HCT116 (cell line): ENCODE data around the gene C1QBP.

Source experiments
- CTCF ChIP-seq, 3 experiments: fragments of 200-600 bp in 1 of 3; sonication (generic) in 1 of 3; IDR thresholded peaks in 2 of 3; conservative IDR thresholded peaks in 1 of 3; 2 replicates each; pipeline ENCODE4 v1.5.1; 2012 to 2017; ENCODE audit warnings: low read depth in 2 of 3, low read length in 2 of 3, antibody characterized with exemption in 1 of 3, borderline replicate concordance in 1 of 3, control low read depth in 1 of 3, mild to moderate bottlenecking in 1 of 3, mixed read lengths in 1 of 3, mixed run types in 1 of 3, moderate library complexity in 1 of 3; ENCODE audit not compliant: insufficient read depth in 1 of 3
- EGR1 ChIP-seq: IDR thresholded peaks from 2 replicates; pipeline ENCODE4 v1.6.1; 2012; ENCODE audit warnings: low read depth
- EZH2phosphoT487 ChIP-seq: fragments of 200-600 bp; IDR thresholded peaks from 2 replicates; pipeline ENCODE4 v1.6.1; 2018; ENCODE audit warnings: antibody characterized with exemption, borderline replicate concordance
- MAX ChIP-seq: IDR thresholded peaks from 2 replicates; pipeline ENCODE4 v1.6.1; 2012
- POLR2A ChIP-seq: IDR thresholded peaks from 2 replicates; pipeline ENCODE4 v1.7.0; 2011; ENCODE audit warnings: borderline replicate concordance; ENCODE audit not compliant: insufficient read depth, insufficient read length; ENCODE audit errors: extremely low read depth
- POLR2AphosphoS5 ChIP-seq: IDR thresholded peaks from 2 replicates; pipeline ENCODE4 v1.6.1; 2011; ENCODE audit warnings: mild to moderate bottlenecking, low read depth, low read length, moderate library complexity
- REST ChIP-seq: IDR thresholded peaks from 2 replicates; pipeline ENCODE4 v1.6.1; 2012; ENCODE audit warnings: low read depth
- SIN3A ChIP-seq: IDR thresholded peaks from 2 replicates; pipeline ENCODE4 v1.6.1; 2012; ENCODE audit warnings: low read depth
- TCF7L2 ChIP-seq: IDR thresholded peaks from 2 replicates; pipeline ENCODE4 v1.7.0; 2011; ENCODE audit warnings: borderline replicate concordance, inconsistent platforms; ENCODE audit not compliant: insufficient read depth, insufficient read length; ENCODE audit errors: extremely low read depth

GRCh38 chr17:5481451-5481850, 42.5 kb upstream of the C1QBP start:
- TF ChIP-seq CTCF (IDR thresholded peaks at IDR 0.05 in 2 of 3, conservative IDR thresholded peaks at IDR 0.05 in 1 of 3; ENCODE audit: borderline replicate concordance in 1 of 3, insufficient read depth in 1 of 3, low read depth in 2 of 3, low read length in 2 of 3) (no peak), POLR2AphosphoS5 (no peak), TCF7L2 (no peak), REST (no peak), SIN3A (no peak), EGR1 (no peak), POLR2A (no peak), EZH2phosphoT487 (no peak), MAX (no peak)
